Activated T-cell treated with anti-CD3 and anti-CD28 coated beads for 24 hours (primary cell): ENCODE measurements around the gene RPLP2.

Experiments
- DNase-seq: peaks from one replicate; pipeline ENCODE4 v3.0.0-alpha.2; 2020; ENCODE audit warnings: low read depth

RPLP2 gene

DNA sequence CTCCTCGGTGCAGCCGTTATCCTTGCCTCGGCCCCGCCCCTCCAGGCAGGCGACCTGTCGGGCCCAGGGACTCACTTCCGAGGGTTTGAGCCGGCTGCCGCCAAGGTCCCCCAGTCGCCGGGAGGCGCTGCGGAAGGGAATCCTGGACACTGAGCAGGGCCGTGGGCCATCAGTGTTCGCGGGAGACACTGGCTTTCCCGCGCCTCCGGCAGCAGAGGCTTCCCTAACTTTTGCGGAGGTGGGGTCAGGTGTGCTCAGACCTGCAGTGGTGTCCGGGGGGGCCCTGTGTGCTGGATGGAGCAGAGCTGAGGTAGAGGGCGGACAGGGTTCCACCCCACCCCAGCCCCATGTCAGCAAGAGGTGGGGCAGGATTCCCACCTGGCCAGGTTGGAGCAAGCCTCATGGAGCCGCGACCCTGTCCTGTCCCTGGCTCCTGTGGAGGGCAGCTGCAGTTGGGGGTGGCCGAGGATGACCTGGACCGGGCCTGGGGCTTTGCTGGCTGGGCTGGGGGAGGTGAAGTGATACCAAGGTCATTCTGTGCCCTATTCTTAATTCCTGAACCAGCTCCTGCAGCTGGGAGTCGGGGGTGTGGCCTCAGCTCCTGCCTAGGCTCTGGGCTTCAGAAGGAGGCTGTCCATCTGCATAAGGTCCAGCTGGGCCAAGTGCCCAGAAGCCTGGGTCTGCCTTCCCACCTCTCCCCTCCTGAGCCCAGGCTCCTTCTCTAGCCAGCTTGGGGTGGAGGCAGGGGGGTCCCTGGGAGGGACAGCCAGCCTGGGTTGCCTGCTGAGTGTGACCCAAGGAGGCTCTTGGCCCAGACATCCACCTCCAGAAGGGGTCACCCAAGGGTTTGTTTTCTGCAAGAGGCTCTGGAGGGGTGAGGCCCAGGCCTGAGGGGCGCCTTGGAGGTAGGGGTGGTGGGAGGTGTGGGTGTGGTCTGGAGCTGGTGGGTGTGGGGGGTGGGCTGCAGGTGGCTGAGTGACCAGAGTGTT is 41.3 kb downstream of the RPLP2 start:
- no peak for DNase-seq

DNA sequence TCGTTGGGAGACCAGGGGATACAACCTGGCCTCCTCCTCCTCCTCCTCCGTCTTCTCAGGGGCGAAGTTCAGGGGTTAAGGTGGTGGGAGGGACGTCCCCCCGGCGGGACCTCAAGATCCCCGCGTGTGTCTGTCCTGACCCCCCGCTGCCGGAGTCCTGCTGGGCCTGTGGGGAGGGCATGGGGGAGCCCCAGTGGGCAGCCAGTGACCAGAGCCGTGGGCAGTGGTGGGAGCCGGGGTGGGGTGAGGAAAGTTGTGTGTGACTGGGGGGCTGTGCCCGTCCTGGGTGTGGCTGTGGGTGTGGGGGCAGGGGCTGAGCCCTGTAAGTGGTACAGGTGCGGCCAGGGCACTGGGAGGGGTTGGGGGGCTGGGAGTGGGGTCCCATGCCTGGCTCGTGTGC is 43.0 kb downstream of the RPLP2 start:
- no peak for DNase-seq

DNA sequence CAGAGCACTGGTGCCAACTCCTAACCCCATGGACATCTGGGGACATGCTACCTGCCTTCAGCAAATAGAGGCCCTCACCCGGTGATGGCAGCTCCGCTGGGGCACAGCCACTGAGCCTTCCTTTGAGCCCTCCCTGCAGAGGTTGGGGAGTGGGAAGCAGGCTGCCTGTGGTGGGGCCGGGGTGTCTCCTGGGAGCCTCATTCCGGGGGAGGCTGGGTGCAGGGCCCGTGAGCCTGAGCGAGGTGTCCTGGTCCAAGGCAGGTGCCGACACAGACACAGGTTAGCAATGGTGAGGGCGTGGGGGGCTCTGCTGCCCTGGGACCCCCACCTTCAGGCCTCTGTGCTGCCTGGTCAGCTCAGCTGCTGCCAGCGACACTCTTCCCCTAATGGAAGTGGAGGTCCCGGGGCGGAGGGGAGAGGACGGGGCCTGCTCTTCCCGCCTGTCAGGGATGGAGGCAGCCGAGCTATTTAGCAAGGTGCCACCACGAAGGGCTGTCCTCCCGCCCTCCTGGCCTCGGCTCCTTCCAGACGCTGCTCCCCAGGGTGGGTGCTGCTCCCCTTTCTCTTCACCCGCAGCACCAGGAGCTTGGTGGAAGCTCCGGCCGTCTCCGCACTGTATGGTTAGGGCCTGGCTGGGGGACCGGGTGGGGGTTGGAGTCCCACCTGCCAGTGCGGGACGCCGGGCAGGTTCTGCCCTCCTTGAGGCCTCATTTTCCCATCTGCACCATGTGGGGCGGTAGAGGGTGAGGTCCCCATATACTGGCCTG is 44.1 kb downstream of the RPLP2 start:
- no peak for DNase-seq

DNA sequence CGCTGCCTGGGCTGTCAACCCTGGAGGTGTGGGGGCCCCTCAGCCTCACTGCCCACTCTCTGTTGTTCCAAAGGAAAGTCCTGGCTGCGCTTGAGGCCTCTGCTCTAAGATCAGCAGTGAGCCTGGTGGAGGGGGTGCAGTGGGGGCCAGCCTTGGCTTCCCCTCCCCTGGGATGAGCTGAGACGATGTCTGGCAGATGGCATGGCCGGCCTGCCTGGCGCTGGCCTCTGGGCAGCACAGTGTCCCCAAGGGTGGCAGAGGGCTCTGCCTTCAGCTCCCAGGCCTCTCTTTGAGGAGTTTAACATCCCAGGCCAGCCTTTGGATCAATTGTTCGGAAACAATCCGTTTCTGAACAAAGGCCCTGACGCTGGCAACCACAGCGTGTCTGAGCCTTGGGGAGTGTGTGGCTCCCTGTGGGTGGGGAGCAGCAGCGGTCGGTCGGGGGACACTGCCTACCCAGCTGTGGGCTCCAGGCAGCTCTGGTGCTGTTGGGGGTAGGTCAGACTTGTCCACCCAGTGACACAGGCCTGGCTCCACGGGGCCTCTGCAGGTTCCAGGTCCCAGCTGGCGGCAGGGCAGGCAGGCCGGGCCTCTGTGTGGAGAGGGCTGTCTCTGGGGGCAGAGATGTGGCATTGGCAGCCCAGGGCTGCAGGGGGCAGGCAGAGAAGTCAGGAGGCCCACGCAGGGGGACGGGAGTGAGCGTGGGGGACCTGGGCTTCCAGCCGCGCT is 45.0 kb downstream of the RPLP2 start:
- no peak for DNase-seq

DNA sequence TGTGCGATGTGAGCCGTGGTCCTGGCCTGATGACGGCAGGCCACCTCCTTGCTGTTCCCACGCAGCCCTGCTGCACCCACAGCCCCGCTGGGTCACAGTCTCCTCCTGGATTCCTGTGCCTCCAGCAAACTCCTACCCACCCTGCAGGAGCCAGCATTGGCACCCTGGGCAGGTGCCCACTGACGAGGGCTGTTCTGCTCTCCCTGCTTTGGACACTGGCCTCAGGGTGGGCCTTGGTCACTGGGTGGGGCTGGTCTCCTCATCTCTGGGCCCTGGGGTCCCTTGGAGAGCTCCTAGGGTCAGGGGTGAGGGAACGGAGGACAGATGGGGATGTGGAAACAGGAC is 45.5 kb downstream of the RPLP2 start:
- DNase-seq: no peak

DNA sequence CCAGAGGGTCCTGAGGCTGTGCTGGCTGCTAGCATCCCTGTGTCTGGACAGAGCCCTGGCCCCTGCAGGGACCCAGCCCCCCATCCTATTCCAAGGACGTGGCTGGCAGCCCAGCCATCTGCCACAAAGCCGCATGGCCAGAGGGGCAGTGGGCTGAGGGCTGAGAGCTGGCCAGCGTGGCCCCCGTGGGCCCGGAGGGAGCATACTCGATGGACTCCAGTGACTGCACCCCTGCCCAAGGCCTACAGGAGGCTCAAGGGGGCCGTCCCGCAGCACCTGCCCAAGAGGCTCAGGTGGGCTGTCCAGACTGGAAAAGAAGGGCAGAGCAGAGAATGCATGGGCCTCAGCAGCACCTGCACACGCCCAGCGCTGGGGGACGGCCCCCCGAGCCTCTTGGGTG is 46.0 kb downstream of the RPLP2 start:
- no peak for DNase-seq

DNA sequence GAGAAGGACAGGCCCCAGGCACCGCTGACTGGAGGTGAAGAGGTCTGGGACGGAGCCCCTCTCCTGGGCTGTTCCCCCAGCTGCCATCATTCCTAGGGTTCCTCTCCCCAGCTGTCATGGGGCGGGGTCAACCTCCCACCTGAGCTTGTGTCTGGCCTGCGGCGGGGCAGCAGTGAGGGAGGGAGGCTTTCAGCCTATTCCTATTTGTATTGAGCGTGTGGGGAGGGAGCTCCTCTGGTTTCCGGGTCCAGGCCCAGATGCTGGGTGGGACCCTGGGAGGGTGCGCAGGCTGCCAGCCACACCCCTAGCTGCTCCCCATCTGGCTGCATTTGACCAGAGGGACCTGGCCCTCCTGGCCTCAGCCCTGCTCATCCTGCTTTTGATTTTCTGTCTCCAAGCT is 46.6 kb downstream of the RPLP2 start:
- no peak for DNase-seq

DNA sequence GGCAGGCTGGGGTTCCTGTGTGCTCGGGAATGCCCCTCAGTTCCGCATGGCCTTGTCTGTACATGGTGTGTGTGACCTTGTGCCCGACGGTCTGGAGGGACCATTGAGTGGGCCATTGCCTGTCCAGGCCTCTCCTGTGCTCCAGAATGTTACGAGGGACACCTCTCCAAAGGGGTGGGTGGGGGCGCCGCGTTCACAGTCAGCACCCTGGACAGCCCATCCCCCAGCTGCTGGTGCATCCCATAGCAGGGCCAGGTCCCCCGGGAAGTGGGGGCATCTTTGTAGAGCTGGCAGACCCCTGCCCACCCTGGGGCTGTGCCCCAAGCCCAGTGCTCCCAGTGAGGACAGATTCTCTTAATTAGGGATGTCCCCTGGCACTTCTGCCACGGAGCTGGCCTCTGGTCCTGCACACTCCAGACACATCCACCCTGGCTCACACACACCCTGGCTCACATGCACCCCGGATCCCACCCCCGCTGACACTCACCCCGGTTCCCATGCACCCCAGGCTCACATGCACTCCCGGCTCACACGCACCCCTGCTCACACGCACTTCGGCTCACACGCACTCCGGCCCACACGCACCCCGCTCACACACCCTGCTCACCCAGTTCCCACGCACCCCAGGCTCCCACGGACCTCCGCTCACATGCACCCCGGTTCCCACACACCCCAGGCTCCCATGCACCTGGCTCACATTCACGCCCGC is 48.4 kb downstream of the RPLP2 start:
- DNase-seq: no peak

DNA sequence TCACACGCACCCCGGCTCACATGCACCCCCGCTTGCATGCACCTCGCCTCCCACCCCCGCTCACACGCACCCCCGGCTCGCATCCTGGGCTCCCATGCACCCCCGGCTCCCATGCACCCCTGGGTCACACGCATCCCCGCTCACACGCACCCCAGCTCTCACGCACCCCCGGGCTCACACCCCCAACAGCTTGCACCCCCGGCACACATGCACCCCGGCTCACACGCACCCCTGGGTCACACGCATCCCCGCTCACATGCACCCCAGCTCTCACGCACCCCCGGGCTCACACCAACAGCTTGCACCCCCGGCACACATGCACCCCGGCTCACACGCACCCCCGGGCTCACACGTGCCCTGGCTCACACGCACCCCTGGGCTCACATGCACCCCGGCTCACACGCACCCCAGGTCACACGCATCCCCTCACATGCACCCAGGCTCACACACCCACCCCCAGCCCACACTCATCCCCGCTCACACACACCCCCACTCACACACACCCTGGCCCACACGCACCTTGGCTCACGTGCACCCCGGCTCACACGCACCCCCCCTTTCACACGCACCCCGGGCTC is 49.1 kb downstream of the RPLP2 start:
- DNase-seq: no peak

DNA sequence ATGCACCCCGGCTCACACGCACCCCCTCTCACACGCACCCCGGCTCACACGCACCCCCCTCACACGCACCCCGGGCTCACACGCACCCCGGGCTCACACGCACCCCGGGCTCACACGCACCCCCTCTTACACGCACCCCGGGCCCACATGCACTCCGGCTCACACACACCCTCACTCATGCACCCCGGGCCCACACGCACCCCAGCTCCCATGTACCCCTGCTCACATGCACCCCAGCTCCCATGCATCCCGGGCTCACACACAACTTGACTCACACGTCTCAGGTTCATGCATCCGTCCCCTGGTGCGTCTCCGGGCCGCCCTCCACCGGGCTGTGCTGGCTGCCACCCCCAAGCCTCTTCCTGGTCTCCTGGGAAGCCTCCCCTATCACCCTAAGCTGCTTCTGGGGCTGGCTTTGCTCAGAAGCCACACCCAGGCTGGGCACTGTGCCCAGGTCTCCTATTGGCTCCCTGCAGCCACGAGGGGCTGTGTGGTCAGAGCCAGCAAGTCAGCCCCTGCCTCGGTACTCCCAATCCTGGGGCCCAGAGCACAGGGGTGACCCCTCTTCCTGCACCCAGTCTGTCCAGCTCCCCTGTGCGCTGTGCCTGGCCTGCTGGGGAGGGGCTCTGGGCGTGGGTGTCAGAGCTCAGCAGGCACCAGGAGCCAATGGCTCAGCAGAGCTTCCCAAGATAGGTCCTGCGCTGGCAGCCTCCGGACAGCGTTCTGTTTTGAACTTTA is 49.8 kb downstream of the RPLP2 start:
- no peak for DNase-seq

DNA sequence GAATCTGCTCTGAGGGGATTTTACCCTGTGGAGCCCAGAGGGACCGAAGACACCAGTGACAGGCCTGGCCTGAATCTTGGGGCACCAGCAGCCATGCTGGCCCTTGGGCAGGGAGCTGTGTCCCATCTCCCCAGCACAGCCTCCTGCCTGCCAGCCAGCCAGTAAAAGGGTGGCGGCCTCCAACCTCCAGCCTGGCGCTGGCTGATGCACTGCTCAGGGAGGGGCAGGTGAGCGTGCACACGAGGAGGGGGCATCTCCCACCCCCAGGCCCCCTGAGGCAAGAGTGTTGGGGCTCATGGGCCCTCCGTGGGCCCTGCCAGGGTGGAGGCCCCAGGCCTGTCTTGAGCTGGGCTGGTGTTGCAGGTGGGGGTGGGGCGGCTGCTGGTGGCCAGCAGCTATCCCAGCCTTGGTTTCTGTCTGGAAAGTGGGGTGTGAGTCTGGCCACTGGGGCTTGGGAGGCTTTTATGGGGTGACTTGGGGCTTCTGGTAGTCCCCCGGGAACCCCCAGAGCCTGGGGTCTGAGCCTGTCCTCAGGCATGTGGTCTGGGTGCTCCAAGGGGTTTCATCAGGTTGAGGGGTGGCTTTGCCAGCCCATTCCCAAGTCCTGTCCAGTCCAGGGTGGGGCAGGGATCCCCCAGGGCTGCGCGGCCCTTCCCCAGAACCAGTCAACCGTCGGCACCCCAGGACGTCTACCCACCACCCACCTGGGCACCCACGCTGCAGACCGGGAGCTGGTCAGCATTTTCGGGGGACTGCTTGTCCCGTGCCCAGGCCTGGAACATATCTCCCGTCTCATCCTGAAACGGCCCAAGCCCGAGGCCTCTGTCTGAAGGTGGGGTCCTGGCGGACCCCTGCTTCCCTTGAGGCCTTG is 50.7 kb downstream of the RPLP2 start:
- DNase-seq: no peak

DNA sequence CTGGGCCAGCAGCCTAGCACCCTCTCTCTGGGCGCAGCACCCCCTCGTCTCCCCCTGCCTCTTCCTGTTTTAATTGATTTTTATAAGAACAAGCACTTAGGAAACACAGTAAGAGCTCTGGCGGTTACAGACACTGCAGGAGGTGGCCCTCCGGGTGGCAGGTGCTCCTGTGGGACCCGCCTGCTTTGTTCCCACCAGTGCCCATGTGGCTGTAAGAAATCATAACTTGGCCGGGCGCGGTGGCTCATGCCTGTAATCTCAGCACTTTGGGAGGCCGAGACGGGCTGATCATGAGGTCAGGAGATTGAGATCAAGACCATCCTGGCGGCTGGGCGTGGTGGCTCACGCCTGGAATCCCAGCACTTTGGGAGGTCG is 51.3 kb downstream of the RPLP2 start:
- DNase-seq: no peak

DNA sequence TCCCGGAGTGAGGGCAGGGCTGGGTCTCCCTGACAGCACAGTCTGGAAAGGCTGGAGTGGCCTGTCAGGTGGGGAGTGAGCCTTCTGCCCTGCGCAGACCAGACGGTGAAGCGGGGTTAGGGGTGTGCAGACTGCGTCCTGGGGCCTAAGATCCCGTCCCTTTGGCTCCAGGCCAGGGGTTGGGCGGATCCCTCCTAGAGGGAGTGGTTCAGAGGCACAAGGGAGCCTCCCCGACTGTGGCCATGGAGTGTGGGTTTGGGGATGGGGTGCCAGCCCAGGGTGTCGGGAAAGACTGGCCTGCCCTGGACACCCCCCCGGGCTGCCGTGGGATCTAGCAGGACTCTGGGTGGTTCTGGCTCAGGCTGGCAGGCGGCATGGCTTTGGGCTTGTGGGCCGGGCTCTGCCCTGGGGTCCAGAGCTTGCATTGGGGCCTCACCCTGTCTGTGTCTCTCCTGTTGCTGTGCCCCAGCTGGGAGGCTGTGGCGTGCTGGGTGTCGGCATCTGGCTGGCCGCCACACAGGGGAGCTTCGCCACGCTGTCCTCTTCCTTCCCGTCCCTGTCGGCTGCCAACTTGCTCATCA is 52.4 kb downstream of the RPLP2 start:
- no peak for DNase-seq
